Measurements from ENCODE around the gene GPR107. TPM values are rescaled to one million over a fixed set of nuclear protein-coding genes. Genes with fewer than 3 reads are reported as not detected.

The GPR107 gene
- total RNA-seq, 2 experiments from 2014 or later, result 10.4 to 24.3 TPM

DNA sequence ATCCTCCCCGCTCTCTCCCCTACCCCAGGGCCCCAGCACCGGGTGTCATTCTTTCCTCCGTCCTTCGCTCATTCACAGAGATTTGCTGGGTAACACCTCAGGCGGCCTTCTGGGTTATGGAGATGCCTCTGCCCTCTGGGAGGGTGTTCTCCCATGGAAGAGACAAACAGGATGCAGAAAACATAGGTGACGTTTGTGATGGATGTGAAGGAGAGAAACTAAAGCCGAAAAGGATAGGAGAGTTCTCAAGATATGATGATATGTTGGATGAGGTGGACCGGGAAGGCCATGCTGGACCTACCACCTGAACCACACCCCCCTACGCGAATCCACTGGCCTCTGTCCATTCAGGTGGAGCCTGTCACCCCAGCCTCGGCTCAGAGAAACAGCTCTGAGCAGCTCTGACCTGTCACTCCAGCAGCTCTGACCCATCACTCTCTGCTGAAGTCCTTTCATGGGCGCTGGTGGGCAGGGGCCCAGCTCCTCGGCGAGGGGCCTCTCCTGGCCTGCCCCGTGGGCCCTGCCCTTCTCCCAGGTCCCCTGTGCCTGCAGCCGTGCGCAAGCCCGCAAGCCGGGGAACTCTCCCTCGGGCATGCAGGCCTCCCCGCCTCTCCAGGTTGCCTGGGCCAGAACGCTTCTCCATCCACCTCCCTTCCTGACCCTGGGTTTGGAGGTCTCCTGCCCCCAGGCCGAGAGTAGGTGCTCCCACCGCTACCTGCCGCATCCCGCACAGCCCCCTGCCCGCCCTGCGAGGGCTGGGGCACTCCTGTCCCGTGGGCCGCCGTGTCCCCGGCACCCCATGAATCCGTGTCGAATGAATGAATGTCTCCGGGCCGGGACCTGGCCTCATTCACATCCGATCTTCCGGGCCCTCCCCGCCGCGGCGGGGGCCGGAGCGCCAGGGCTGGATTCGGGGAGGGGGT lies 117.8 kb downstream of the GPR107 start:
- DNase-seq (ENCODE audit: low spot score), result no peak
- Histone ChIP-seq H3K9me3 (ENCODE audit: low read length) (no peaks in the 10 kb centered on the region), H3K4me1 (ENCODE audit: insufficient read depth, low read length, poor library complexity, severe bottlenecking) (no peaks in the 10 kb centered on the region), H3K36me3 (ENCODE audit: insufficient read depth, low read length) (no peaks in the 10 kb centered on the region), H2AFZ (ENCODE audit: low read length) (no peak overlapping the region), H3K27ac (ENCODE audit: low read depth, low read length, poor library complexity, severe bottlenecking) (no peak overlapping the region), H3K79me2 (ENCODE audit: insufficient read depth, low read depth, low read length) (no peaks in the 10 kb centered on the region), H3K9me2 (ENCODE audit: insufficient read depth, low read length) (no peaks in the 10 kb centered on the region), H4K20me1 (ENCODE audit: insufficient read depth, low read length) (no peaks in the 10 kb centered on the region), H3K4me3 (ENCODE audit: low read depth, low read length, poor library complexity, severe bottlenecking) (no peak overlapping the region), H3K4me2 (ENCODE audit: low read length) (no peak overlapping the region)
- ChIA-PET CTCF (ENCODE audit: unreplicated experiment) (no interaction called here), POLR2A (no interaction called here)
- intact Hi-C loops (cut with micrococcal nuclease; ENCODE audit: unreplicated experiment), result no loop called here
- TF ChIP-seq, protein P1, sequence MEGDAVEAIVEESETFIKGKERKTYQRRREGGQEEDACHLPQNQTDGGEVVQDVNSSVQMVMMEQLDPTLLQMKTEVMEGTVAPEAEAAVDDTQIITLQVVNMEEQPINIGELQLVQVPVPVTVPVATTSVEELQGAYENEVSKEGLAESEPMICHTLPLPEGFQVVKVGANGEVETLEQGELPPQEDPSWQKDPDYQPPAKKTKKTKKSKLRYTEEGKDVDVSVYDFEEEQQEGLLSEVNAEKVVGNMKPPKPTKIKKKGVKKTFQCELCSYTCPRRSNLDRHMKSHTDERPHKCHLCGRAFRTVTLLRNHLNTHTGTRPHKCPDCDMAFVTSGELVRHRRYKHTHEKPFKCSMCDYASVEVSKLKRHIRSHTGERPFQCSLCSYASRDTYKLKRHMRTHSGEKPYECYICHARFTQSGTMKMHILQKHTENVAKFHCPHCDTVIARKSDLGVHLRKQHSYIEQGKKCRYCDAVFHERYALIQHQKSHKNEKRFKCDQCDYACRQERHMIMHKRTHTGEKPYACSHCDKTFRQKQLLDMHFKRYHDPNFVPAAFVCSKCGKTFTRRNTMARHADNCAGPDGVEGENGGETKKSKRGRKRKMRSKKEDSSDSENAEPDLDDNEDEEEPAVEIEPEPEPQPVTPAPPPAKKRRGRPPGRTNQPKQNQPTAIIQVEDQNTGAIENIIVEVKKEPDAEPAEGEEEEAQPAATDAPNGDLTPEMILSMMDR (conservative IDR thresholded peaks at IDR 0.05; ENCODE audit: low read length), result no peak
- TF ChIP-seq EZH2phosphoT487 (IDR thresholded peaks at IDR 0.05; ENCODE audit: borderline replicate concordance, low read depth, low read length), result no peak
- BruUV-seq (replicated peaks), result no TSS peak

DNA sequence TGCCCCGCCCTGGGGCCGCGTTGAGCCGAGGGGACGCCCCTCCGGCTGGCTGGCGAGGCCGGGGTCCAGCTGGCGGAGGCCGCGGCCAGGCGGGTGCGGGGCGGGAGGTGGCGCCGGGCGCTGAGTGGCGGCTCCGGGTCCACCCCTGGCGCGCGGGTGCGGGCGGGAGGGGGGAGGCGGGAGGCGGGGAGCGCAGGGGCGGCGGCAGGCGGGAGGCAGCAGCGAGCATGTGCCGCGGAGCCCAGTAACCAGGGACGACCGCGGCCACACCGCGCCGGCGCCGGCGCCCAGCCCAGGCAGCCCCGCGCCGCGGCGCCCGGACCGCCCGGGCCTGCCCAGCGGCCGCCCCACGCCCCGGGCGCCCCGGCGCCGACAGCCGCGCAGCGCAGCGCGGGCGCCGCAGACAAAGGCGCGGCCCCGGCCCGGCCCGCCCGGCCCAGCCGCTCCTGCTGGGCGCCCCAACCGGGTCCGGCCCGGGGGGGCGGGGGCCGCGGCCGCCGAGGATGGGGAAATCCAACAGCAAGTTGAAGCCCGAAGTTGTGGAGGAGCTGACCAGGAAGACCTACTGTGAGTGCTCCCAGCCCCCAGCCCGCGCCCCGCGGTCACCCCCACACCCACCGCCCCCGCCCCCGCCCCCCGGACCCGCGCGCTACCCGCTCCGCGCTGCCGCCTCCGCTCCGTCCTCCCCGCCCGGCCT lies 118.6 kb downstream of the GPR107 start, which contains the start of gene NCS1:
Gene NCS1, plus strand, starts transcription at position 244 of the 697 bp plus-strand sequence. Its CDS starts 260 bp downstream, at position 504.
- ChIA-PET CTCF (ENCODE audit: unreplicated experiment) (no interaction called here), POLR2A (no interaction called here)
- Histone ChIP-seq H3K4me1 (ENCODE audit: insufficient read depth, low read length, poor library complexity, severe bottlenecking) (no peaks in the 10 kb centered on the region), H3K36me3 (ENCODE audit: insufficient read depth, low read length) (no peaks in the 10 kb centered on the region), H3K9me3 (ENCODE audit: low read length) (no peaks in the 10 kb centered on the region), H4K20me1 (ENCODE audit: insufficient read depth, low read length) (no peaks in the 10 kb centered on the region), H3K27ac (ENCODE audit: low read depth, low read length, poor library complexity, severe bottlenecking) (no peak within 1 kb of the TSS), H3K4me3 (ENCODE audit: low read depth, low read length, poor library complexity, severe bottlenecking) (no peak within 1 kb of the TSS), H3K4me2 (ENCODE audit: low read length) (no peak within 1 kb of the TSS), H3K9me2 (ENCODE audit: insufficient read depth, low read length) (no peaks in the 10 kb centered on the region), H2AFZ (ENCODE audit: low read length) (no peak within 1 kb of the TSS), H3K79me2 (ENCODE audit: insufficient read depth, low read depth, low read length) (no peaks in the 10 kb centered on the region)
- no TSS peak for BruUV-seq (replicated peaks)
- TF ChIP-seq, protein P1 (conservative IDR thresholded peaks at IDR 0.05; ENCODE audit: low read length), result no peak
- no peak for TF ChIP-seq EZH2phosphoT487 (IDR thresholded peaks at IDR 0.05; ENCODE audit: borderline replicate concordance, low read depth, low read length)
- no peak for DNase-seq (ENCODE audit: low spot score)
- intact Hi-C loops (cut with micrococcal nuclease; ENCODE audit: unreplicated experiment), result no loop called here
